ENCODE measurements around the gene RREB1.
A peak's percentile ranks its signal among the peaks of the same experiment; 100 is the strongest.

RREB1 gene

GRCh38 chr6:7254980-7255835, 147.4 kb downstream of the RREB1 start:
- H3K27ac ChIP-seq (replicated peaks): peak overlapping the region; percentile 79
- no peaks in the 10 kb centered on the region for H3K27me3 ChIP-seq (ENCODE audit: insufficient read depth, poor library complexity, severe bottlenecking)
- TF ChIP-seq GABPA (IDR thresholded peaks at IDR 0.05; ENCODE audit: low read depth): no peak
- TF ChIP-seq POLR2AphosphoS5 (IDR thresholded peaks at IDR 0.05; ENCODE audit: low read depth): no peak
- peak; percentile 74 for TF ChIP-seq SPI1 (IDR thresholded peaks at IDR 0.05; ENCODE audit: borderline replicate concordance, low read depth)
- H3K4me3 ChIP-seq (replicated peaks; ENCODE audit: insufficient read depth, low read length): 0 out of 2 replicates have a peak overlapping the region, but pooled peaks have one; percentile 12
- peak; percentile 57 to 72 for DNase-seq (ENCODE audit: low read depth in 1 of 2, low spot score in 1 of 2)

- peak overlapping the region; percentile 79 for H3K27ac ChIP-seq (replicated peaks)
- TF ChIP-seq CTCF (IDR thresholded peaks at IDR 0.05; ENCODE audit: insufficient read depth, low read length): no peak
- no peak for TF ChIP-seq SPI1 (IDR thresholded peaks at IDR 0.05; ENCODE audit: borderline replicate concordance, low read depth)
- TF ChIP-seq, protein P1, sequence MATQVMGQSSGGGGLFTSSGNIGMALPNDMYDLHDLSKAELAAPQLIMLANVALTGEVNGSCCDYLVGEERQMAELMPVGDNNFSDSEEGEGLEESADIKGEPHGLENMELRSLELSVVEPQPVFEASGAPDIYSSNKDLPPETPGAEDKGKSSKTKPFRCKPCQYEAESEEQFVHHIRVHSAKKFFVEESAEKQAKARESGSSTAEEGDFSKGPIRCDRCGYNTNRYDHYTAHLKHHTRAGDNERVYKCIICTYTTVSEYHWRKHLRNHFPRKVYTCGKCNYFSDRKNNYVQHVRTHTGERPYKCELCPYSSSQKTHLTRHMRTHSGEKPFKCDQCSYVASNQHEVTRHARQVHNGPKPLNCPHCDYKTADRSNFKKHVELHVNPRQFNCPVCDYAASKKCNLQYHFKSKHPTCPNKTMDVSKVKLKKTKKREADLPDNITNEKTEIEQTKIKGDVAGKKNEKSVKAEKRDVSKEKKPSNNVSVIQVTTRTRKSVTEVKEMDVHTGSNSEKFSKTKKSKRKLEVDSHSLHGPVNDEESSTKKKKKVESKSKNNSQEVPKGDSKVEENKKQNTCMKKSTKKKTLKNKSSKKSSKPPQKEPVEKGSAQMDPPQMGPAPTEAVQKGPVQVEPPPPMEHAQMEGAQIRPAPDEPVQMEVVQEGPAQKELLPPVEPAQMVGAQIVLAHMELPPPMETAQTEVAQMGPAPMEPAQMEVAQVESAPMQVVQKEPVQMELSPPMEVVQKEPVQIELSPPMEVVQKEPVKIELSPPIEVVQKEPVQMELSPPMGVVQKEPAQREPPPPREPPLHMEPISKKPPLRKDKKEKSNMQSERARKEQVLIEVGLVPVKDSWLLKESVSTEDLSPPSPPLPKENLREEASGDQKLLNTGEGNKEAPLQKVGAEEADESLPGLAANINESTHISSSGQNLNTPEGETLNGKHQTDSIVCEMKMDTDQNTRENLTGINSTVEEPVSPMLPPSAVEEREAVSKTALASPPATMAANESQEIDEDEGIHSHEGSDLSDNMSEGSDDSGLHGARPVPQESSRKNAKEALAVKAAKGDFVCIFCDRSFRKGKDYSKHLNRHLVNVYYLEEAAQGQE (IDR thresholded peaks at IDR 0.05; ENCODE audit: insufficient replicate concordance, low read depth): no peak
- TF ChIP-seq POLR2AphosphoS5 (IDR thresholded peaks at IDR 0.05; ENCODE audit: low read depth): no peak
- TF ChIP-seq GABPA (IDR thresholded peaks at IDR 0.05; ENCODE audit: low read depth): no peak
- 0 out of 2 replicates have a peak overlapping the region, but pooled peaks have one; percentile 12 for H3K4me3 ChIP-seq (replicated peaks; ENCODE audit: insufficient read depth, low read length)
- no peak for DNase-seq (ENCODE audit: low read depth in 1 of 2, low spot score in 1 of 2)
- H3K27me3 ChIP-seq (ENCODE audit: insufficient read depth, poor library complexity, severe bottlenecking): no peaks in the 10 kb centered on the region
Measured at GRCh38 chr6:7255918-7256317, 148.2 kb downstream of the RREB1 start.

DNA sequence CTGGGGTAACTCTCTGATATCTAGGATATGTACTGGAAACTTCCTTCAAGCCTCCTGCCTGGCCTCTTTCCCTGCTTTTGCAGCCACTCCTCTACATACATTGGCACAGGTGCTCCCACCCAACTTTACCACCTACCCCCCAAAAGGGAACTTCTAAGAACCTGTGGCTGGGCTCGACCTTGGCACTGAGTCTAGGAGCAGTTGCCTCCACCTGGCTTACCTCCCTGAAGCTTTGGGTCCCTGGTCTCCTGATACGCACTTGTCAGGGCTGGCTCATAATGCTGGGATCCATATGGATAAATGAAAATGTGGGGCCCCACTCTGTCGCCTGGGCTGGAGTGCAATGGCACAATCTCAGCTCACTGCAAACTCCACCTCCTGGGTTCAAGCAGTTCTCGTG, 149.0 kb downstream of the RREB1 start:
- DNase-seq (ENCODE audit: low read depth in 1 of 2, low spot score in 1 of 2): no peak
- no peak for TF ChIP-seq SPI1 (IDR thresholded peaks at IDR 0.05; ENCODE audit: borderline replicate concordance, low read depth)
- no peak for TF ChIP-seq CTCF (IDR thresholded peaks at IDR 0.05; ENCODE audit: insufficient read depth, low read length)
- TF ChIP-seq GABPA (IDR thresholded peaks at IDR 0.05; ENCODE audit: low read depth): no peak
- TF ChIP-seq, protein P1 (IDR thresholded peaks at IDR 0.05; ENCODE audit: insufficient replicate concordance, low read depth): no peak
- no peak for TF ChIP-seq POLR2AphosphoS5 (IDR thresholded peaks at IDR 0.05; ENCODE audit: low read depth)
- Histone ChIP-seq H3K27me3 (ENCODE audit: insufficient read depth, poor library complexity, severe bottlenecking) (no peaks in the 10 kb centered on the region), H3K27ac (replicated peaks) (no peak overlapping the region; the same call in 1 of the 2 replicates), H3K4me3 (replicated peaks; ENCODE audit: insufficient read depth, low read length) (no peak overlapping the region)

- TF ChIP-seq POLR2AphosphoS5 (IDR thresholded peaks at IDR 0.05; ENCODE audit: low read depth): no peak
- TF ChIP-seq SPI1 (IDR thresholded peaks at IDR 0.05; ENCODE audit: borderline replicate concordance, low read depth): no peak
- TF ChIP-seq, protein P1 (IDR thresholded peaks at IDR 0.05; ENCODE audit: insufficient replicate concordance, low read depth): no peak
- TF ChIP-seq CTCF (IDR thresholded peaks at IDR 0.05; ENCODE audit: insufficient read depth, low read length): no peak
- no peak for TF ChIP-seq GABPA (IDR thresholded peaks at IDR 0.05; ENCODE audit: low read depth)
- H3K27ac ChIP-seq (replicated peaks): no peak overlapping the region
- H3K4me3 ChIP-seq (replicated peaks; ENCODE audit: insufficient read depth, low read length): no peak overlapping the region
- no peak for DNase-seq (ENCODE audit: low read depth in 1 of 2, low spot score in 1 of 2)
- no peaks in the 10 kb centered on the region for H3K27me3 ChIP-seq (ENCODE audit: insufficient read depth, poor library complexity, severe bottlenecking)
Measured at GRCh38 chr6:7257521-7258230, 149.9 kb downstream of the RREB1 start.
